Measurements from ENCODE around the gene PLP2. TPM values are rescaled to one million over a fixed set of nuclear protein-coding genes. Genes with fewer than 3 reads are reported as not detected.
"Not testable (repeated sequence)": the region's sequence is repeated elsewhere in the genome, so short reads cannot be mapped to it uniquely, and the experiment has no call there.

The PLP2 gene
- total RNA-seq, 2 donors from 2014 or later = 1.9 to 2.0 TPM

DNA sequence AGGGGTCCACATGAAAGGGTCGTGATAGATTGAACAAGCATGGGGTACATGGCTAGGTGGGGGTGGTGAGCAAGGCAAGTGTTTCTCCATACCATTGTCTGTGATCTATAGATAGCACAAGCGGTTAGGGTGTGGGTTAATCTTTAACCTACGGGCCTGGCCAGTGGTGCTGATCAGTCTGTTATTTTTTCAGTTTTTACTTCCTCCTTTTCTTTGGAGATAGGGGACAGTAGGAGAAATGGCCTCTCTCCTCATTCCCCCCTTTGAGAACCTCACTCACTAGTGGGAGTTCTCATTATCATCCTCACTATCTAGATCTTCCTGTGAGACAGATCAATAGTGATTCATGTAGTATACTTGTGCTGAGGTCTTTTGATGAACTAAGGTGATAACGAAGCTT is 32.0 kb upstream of the PLP2 start:
- H3K27ac Mint-ChIP-seq = no peak overlapping the region
- Histone ChIP-seq H3K27ac (ENCODE audit: low read depth, low read length) (no peak overlapping the region), H3K4me3 (ENCODE audit: low read length) (no peak overlapping the region), H3K9me3 (ENCODE audit: control insufficient read depth, low read length) (peaks cover 18% of the 10 kb centered on the region), H3K4me1 (ENCODE audit: control insufficient read depth, insufficient read depth, low read length) (no peaks in the 10 kb centered on the region), H3K27me3 (ENCODE audit: control insufficient read depth, insufficient read depth, low read length, poor library complexity, severe bottlenecking) (no peaks in the 10 kb centered on the region), H3K9ac (ENCODE audit: extremely low read depth, low read length, poor library complexity, severe bottlenecking) (no peak overlapping the region), H3K36me3 (ENCODE audit: control insufficient read depth, insufficient read depth, low read length) (no peaks in the 10 kb centered on the region)
- no peak for TF ChIP-seq CTCF (conservative IDR thresholded peaks at IDR 0.05)
- H3K36me3 Mint-ChIP-seq (ENCODE audit: low read depth) = peaks cover 6% of the 10 kb centered on the region
- H3K4me1 Mint-ChIP-seq = no peaks in the 10 kb centered on the region
- WGBS, 2 experiments (ENCODE audit: insufficient coverage in 1 of 2, insufficient read length in 1 of 2) = 96% methylated on average over 2 of the region's 4 CpGs; no CpG with 5 or more reads in 1 of the 2 experiments
- peaks cover 77% of the 10 kb centered on the region for H3K9me3 Mint-ChIP-seq
- no peaks in the 10 kb centered on the region for H3K27me3 Mint-ChIP-seq (ENCODE audit: insufficient read depth)
- H3K4me3 Mint-ChIP-seq = no peak overlapping the region
- no peak for DNase-seq

DNA sequence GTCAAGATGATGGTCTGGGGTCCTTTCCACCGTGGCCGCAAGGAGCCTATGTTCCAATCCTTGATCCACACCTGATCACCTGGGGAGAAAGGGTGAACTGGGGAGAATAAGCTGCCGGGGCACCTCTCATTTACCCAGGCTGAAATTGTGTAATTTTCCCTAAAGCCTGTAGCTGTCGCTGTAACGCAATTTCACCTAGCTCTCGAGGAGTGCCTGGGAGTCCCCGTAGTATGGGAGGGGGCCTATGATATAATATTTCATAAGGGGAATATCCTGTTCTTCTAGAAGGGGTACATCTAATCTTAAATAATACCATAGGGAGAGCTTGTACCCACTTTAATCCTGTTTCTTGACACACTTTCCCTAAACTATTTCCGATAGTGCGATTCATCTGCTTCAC is 29.4 kb upstream of the PLP2 start:
- H3K4me1 ChIP-seq (ENCODE audit: control insufficient read depth, insufficient read depth, low read length); H3K4me3 ChIP-seq (ENCODE audit: low read length); H3K36me3 ChIP-seq (ENCODE audit: control insufficient read depth, insufficient read depth, low read length); H3K27ac ChIP-seq (ENCODE audit: low read depth, low read length); H3K27ac Mint-ChIP-seq; H3K27me3 Mint-ChIP-seq (ENCODE audit: insufficient read depth); H3K27me3 ChIP-seq (ENCODE audit: control insufficient read depth, insufficient read depth, low read length, poor library complexity, severe bottlenecking); H3K36me3 Mint-ChIP-seq (ENCODE audit: low read depth); H3K4me1 Mint-ChIP-seq; DNase-seq; H3K4me3 Mint-ChIP-seq; H3K9ac ChIP-seq (ENCODE audit: extremely low read depth, low read length, poor library complexity, severe bottlenecking): not testable (repeated sequence)
- TF ChIP-seq CTCF (conservative IDR thresholded peaks at IDR 0.05) = peak; percentile 61
- peaks cover 18% of the 10 kb centered on the region for H3K9me3 ChIP-seq (ENCODE audit: control insufficient read depth, low read length)
- 49% methylated on average over 8 of the region's 9 CpGs; no CpG with 5 or more reads in 1 of the 2 experiments for WGBS, 2 experiments (ENCODE audit: insufficient coverage in 1 of 2, insufficient read length in 1 of 2)
- H3K9me3 Mint-ChIP-seq = peaks cover 69% of the 10 kb centered on the region

DNA sequence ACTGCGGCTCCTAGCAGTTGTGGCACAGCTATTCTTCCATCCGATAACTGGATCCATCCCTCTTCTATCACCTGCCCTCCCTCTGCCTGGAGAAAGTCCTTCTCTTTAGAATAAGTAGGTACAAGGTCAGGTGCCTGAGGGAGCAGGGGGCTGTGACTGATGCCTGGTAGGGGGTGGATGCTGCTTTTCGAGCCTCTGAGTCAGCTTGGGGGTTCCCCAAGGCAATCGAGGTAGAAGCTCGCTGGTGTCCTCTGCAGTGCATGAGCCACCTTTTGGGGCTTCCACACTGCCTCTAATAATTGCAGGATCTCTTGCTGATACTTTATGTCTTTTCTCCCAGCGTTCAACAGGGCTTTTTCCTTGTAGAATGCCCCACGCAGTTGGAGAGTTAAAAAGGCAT is 28.5 kb upstream of the PLP2 start:
- not testable (repeated sequence) for H3K36me3 Mint-ChIP-seq (ENCODE audit: low read depth); H3K36me3 ChIP-seq (ENCODE audit: control insufficient read depth, insufficient read depth, low read length); H3K27me3 ChIP-seq (ENCODE audit: control insufficient read depth, insufficient read depth, low read length, poor library complexity, severe bottlenecking); H3K27ac Mint-ChIP-seq; H3K27ac ChIP-seq (ENCODE audit: low read depth, low read length); H3K27me3 Mint-ChIP-seq (ENCODE audit: insufficient read depth); H3K9ac ChIP-seq (ENCODE audit: extremely low read depth, low read length, poor library complexity, severe bottlenecking); H3K4me3 Mint-ChIP-seq; DNase-seq; H3K4me1 ChIP-seq (ENCODE audit: control insufficient read depth, insufficient read depth, low read length); H3K4me1 Mint-ChIP-seq; H3K4me3 ChIP-seq (ENCODE audit: low read length)
- 80 to 87% methylated on average over 2 to 7 of the region's 7 CpGs for WGBS, 2 experiments (ENCODE audit: insufficient coverage in 1 of 2, insufficient read length in 1 of 2)
- peaks cover 65% of the 10 kb centered on the region for H3K9me3 Mint-ChIP-seq
- peaks cover 18% of the 10 kb centered on the region for H3K9me3 ChIP-seq (ENCODE audit: control insufficient read depth, low read length)

- Mint-ChIP-seq H3K9me3 (peaks cover 50% of the 10 kb centered on the region), H3K4me3 (no peak overlapping the region), H3K4me1 (no peaks in the 10 kb centered on the region), H3K27me3 (ENCODE audit: insufficient read depth) (peaks cover 2% of the 10 kb centered on the region), H3K27ac (no peak overlapping the region), H3K36me3 (ENCODE audit: low read depth) (peaks cover 3% of the 10 kb centered on the region)
- H3K4me1 ChIP-seq (ENCODE audit: control insufficient read depth, insufficient read depth, low read length) = no peaks in the 10 kb centered on the region
- H3K4me3 ChIP-seq (ENCODE audit: low read length) = no peak overlapping the region
- no peak for DNase-seq
- WGBS, 2 experiments (ENCODE audit: insufficient coverage in 1 of 2, insufficient read length in 1 of 2) = 85 to 94% methylated on average over 4 to 8 of the region's 8 CpGs
- H3K36me3 ChIP-seq (ENCODE audit: control insufficient read depth, insufficient read depth, low read length) = no peaks in the 10 kb centered on the region
- no peaks in the 10 kb centered on the region for H3K9me3 ChIP-seq (ENCODE audit: control insufficient read depth, low read length)
- no peak overlapping the region for H3K27ac ChIP-seq (ENCODE audit: low read depth, low read length)
- no peak overlapping the region for H3K9ac ChIP-seq (ENCODE audit: extremely low read depth, low read length, poor library complexity, severe bottlenecking)
- TF ChIP-seq CTCF (conservative IDR thresholded peaks at IDR 0.05) = no peak
- no peaks in the 10 kb centered on the region for H3K27me3 ChIP-seq (ENCODE audit: control insufficient read depth, insufficient read depth, low read length, poor library complexity, severe bottlenecking)
Observed at GRCh38 chrX:49147282-49147681, 24.4 kb upstream of the PLP2 start.

Measured in endodermal cell (in vitro differentiated cells).